CD4-positive, alpha-beta T cell (primary cell): Measurements from ENCODE around the gene IL17B. TPM values are rescaled to one million over a fixed set of nuclear protein-coding genes. Genes with fewer than 3 reads are reported as not detected.

ENCODE experiments used
- ATAC-seq: fragments of 200-7000 bp; cut with Tn5 transposase; one replicate; pipeline ENCODE4 v1.10.0; 2022; ENCODE audit warnings: mild to moderate bottlenecking; ENCODE audit not compliant: poor library complexity
- CTCF ChIA-PET: fragments of 350-600 bp; sonication (Branson Sonifier 250); formaldehyde crosslinking; loops from one replicate; lab custom pipeline; 2021; ENCODE audit warnings: antibody characterized with exemption, inconsistent platforms; lab: Charles Lee
- POLR2A ChIA-PET: fragments of 350-600 bp; sonication (Branson Sonifier 250); formaldehyde crosslinking; loops from one replicate; lab custom pipeline; 2021; ENCODE audit warnings: antibody characterized with exemption, inconsistent platforms; lab: Charles Lee
- DNase-seq, 14 experiments: peaks; one replicate each; pipeline ENCODE4 v3.0.0-alpha.2; 2013 to 2020; ENCODE audit warnings: mixed read lengths in 2 of 14
- H3K27ac ChIP-seq, 2 donors: one replicate each; pipeline versions ENCODE4 v1.5.1 to v1.7.0; 2013; ENCODE audit warnings: low read length in 2 of 2, low read depth in 1 of 2, mild to moderate bottlenecking in 1 of 2
- H3K27me3 ChIP-seq, 2 experiments: 1 replicate in 1 of 2; 2 replicates in 1 of 2; pipeline versions ENCODE4 v1.6.1 to v1.7.0; 2013; ENCODE audit warnings: low read length in 2 of 2, control low read depth in 1 of 2, mild to moderate bottlenecking in 1 of 2, moderate library complexity in 1 of 2; ENCODE audit not compliant: insufficient read depth in 2 of 2, control insufficient read depth in 1 of 2
- H3K36me3 ChIP-seq: one replicate; pipeline ENCODE4 v1.6.1; 2013; ENCODE audit warnings: low read length, control low read depth; ENCODE audit not compliant: insufficient read depth
- H3K4me1 ChIP-seq: one replicate; pipeline ENCODE4 v1.6.1; 2013; ENCODE audit warnings: low read length, control low read depth; ENCODE audit not compliant: insufficient read depth
- H3K4me3 ChIP-seq: one replicate; pipeline ENCODE4 v1.5.1; 2013; ENCODE audit warnings: mild to moderate bottlenecking, low read length, moderate library complexity
- H3K9me3 ChIP-seq, 2 experiments: 1 replicate in 1 of 2; 2 replicates in 1 of 2; pipeline versions ENCODE4 v1.6.1 to v1.7.0; 2013; ENCODE audit warnings: low read length in 2 of 2, mild to moderate bottlenecking in 2 of 2, control low read depth in 1 of 2, moderate library complexity in 1 of 2; ENCODE audit not compliant: control insufficient read depth in 1 of 2, insufficient read depth in 1 of 2
- H3K27ac Mint-ChIP-seq: one replicate; pipeline ENCODE4 v1.8.0; 2020; ENCODE audit warnings: mixed read lengths
- H3K27me3 Mint-ChIP-seq: one replicate; pipeline ENCODE4 v1.8.0; 2021; ENCODE audit warnings: mixed read lengths
- H3K36me3 Mint-ChIP-seq: one replicate; pipeline ENCODE4 v1.8.0; 2021; ENCODE audit warnings: low read depth, mixed read lengths
- H3K4me1 Mint-ChIP-seq: one replicate; pipeline ENCODE4 v1.8.0; 2021; ENCODE audit warnings: low read depth, mixed read lengths
- H3K4me3 Mint-ChIP-seq: one replicate; pipeline ENCODE4 v1.8.0; 2020; ENCODE audit warnings: mild to moderate bottlenecking, mixed read lengths
- H3K9me3 Mint-ChIP-seq: one replicate; pipeline ENCODE4 v1.8.0; 2020; ENCODE audit warnings: mixed read lengths
- intact Hi-C, 2 experiments: fragments of 100-400 bp; cut with DNase I in 1 of 2; cut with micrococcal nuclease in 1 of 2; formaldehyde crosslinking; loops; one replicate each; pipeline versions ENCODE4 v1.15.1 to v1.9.0; 2023 to 2025; cut with DNase I, micrococcal nuclease
- total RNA-seq, 174 experiments: library from RNA in 2 of 174; stranded (reverse) in 2 of 174; gene quantifications; one replicate each; pipeline ENCODE4 v1.2.3 and lab custom pipeline; 2021 to 2026
- TF ChIP-seq, protein P1 (sequence below): fragments of 200-600 bp; IDR thresholded peaks from one replicate; pipeline ENCODE4 v1.8.0; 2022; ENCODE audit warnings: antibody characterized with exemption, mild to moderate bottlenecking

The IL17B gene
- total RNA-seq, 2 experiments from 2014 or later = not detected

- no peak for DNase-seq
- H3K27ac ChIP-seq = no peak overlapping the region
- ATAC-seq = no peak
- TF ChIP-seq, protein P1, sequence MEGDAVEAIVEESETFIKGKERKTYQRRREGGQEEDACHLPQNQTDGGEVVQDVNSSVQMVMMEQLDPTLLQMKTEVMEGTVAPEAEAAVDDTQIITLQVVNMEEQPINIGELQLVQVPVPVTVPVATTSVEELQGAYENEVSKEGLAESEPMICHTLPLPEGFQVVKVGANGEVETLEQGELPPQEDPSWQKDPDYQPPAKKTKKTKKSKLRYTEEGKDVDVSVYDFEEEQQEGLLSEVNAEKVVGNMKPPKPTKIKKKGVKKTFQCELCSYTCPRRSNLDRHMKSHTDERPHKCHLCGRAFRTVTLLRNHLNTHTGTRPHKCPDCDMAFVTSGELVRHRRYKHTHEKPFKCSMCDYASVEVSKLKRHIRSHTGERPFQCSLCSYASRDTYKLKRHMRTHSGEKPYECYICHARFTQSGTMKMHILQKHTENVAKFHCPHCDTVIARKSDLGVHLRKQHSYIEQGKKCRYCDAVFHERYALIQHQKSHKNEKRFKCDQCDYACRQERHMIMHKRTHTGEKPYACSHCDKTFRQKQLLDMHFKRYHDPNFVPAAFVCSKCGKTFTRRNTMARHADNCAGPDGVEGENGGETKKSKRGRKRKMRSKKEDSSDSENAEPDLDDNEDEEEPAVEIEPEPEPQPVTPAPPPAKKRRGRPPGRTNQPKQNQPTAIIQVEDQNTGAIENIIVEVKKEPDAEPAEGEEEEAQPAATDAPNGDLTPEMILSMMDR = no peak
- no peaks in the 10 kb centered on the region for H3K36me3 Mint-ChIP-seq
- H3K27ac Mint-ChIP-seq = no peak overlapping the region
- H3K27me3 Mint-ChIP-seq = no peaks in the 10 kb centered on the region
- ChIA-PET POLR2A (no interaction called here), CTCF (no interaction called here)
- no peaks in the 10 kb centered on the region for H3K36me3 ChIP-seq
- no peaks in the 10 kb centered on the region for H3K4me1 Mint-ChIP-seq
- no peaks in the 10 kb centered on the region for H3K9me3 Mint-ChIP-seq
- intact Hi-C loops = no loop called here
- H3K4me1 ChIP-seq = no peaks in the 10 kb centered on the region
- H3K9me3 ChIP-seq = no peaks in the 10 kb centered on the region
- no peak overlapping the region for H3K4me3 ChIP-seq
- H3K27me3 ChIP-seq = no peaks in the 10 kb centered on the region
- H3K4me3 Mint-ChIP-seq = no peak overlapping the region
Measured at GRCh38 chr5:149411738-149412519, 32.8 kb upstream of the IL17B start.

DNA sequence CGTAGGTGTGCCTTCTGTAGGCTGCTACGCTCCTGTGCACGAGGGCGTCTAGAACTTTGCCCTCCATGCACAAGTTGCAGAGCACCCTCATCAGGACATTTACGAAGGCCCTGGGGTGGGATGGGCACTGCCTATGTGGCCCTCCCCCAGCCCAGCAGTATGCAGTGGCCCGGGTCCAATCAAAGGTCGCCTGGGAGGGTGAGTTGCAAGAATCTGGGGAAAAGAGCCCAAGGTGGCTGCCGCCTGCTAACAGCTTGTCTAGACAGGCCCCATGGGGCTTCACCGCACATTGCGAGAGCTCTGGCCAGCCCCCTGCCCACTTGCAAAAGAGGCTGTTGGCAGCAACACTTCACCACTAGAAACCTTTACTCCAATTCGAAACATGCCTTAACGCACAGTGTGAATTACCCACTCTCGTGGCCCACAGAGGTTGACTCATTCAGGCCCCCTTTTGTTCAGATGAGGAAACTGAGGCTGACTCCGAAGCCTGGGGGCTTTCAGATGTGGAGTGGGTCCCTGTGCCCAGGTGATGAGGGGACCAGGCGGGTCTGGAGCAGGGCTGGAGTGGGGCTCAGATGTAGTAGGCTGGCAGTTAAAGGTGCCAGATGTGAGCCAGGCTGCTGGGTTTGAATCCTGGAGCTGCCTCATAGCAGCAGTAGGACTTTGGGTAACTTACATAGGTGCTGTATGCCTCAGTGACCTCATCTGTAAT is 31.8 kb upstream of the IL17B start:
- no peak overlapping the region for H3K4me3 Mint-ChIP-seq
- Histone ChIP-seq H3K27ac (no peak overlapping the region), H3K4me1 (no peaks in the 10 kb centered on the region), H3K9me3 (no peaks in the 10 kb centered on the region), H3K4me3 (no peak overlapping the region), H3K27me3 (no peaks in the 10 kb centered on the region), H3K36me3 (no peaks in the 10 kb centered on the region)
- TF ChIP-seq, protein P1 = no peak
- intact Hi-C loops = no loop called here
- ATAC-seq = no peak
- no peaks in the 10 kb centered on the region for H3K27me3 Mint-ChIP-seq
- DNase-seq = no peak
- no peaks in the 10 kb centered on the region for H3K4me1 Mint-ChIP-seq
- POLR2A ChIA-PET = no interaction called here
- H3K36me3 Mint-ChIP-seq = no peaks in the 10 kb centered on the region
- no peaks in the 10 kb centered on the region for H3K9me3 Mint-ChIP-seq
- no peak overlapping the region for H3K27ac Mint-ChIP-seq
- CTCF ChIA-PET = no interaction called here

DNA sequence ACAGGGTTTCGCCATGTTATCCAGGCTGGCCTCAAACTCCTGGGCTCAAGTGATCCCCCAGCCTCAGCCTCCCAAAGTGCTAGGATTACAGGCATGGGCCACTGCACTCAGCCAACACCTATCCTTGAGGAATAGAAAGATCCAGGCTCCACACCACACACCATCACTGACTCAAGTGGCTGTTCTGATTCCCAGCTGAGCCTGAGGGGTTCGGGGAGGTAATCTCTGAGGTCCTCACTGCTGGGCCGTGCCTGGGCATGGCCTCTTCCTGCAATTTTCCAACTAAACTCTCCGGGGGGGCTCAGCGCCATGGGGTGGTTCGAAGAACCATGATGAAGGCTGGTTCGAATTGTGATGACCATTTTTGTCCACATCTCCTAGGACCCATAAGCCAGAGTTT is 31.0 kb upstream of the IL17B start:
- Mint-ChIP-seq H3K9me3 (no peaks in the 10 kb centered on the region), H3K4me3 (no peak overlapping the region), H3K36me3 (no peaks in the 10 kb centered on the region), H3K27ac (no peak overlapping the region), H3K4me1 (no peaks in the 10 kb centered on the region), H3K27me3 (no peaks in the 10 kb centered on the region)
- intact Hi-C loops = no loop called here
- no peaks in the 10 kb centered on the region for H3K27me3 ChIP-seq
- ChIA-PET POLR2A (no interaction called here), CTCF (no interaction called here)
- H3K36me3 ChIP-seq = no peaks in the 10 kb centered on the region
- DNase-seq (no peak), ATAC-seq (no peak)
- no peak overlapping the region for H3K4me3 ChIP-seq
- no peak overlapping the region for H3K27ac ChIP-seq
- TF ChIP-seq, protein P1 = no peak
- H3K4me1 ChIP-seq = no peaks in the 10 kb centered on the region
- H3K9me3 ChIP-seq = no peaks in the 10 kb centered on the region
